HUES6 (cell line): ENCODE results near the gene PTPRD.

Source experiments
- H3K27ac ChIP-seq: 2 replicates; pipeline ENCODE4 v1.7.0; 2013; ENCODE audit warnings: low read depth, mild to moderate bottlenecking, low read length, inconsistent platforms
- H3K27me3 ChIP-seq: 2 replicates; pipeline ENCODE4 v1.6.1; 2013; ENCODE audit warnings: low read length; ENCODE audit not compliant: control insufficient read depth, insufficient read depth
- H3K36me3 ChIP-seq: 2 replicates; pipeline ENCODE4 v1.6.1; 2013; ENCODE audit warnings: low read length; ENCODE audit not compliant: control insufficient read depth, insufficient read depth
- H3K4me1 ChIP-seq: 2 replicates; pipeline ENCODE4 v1.6.1; 2013; ENCODE audit warnings: low read length; ENCODE audit not compliant: control insufficient read depth, insufficient read depth
- H3K4me3 ChIP-seq: 2 replicates; pipeline ENCODE4 v1.5.1; 2013; ENCODE audit warnings: low read depth, low read length
- H3K9ac ChIP-seq: one replicate; pipeline ENCODE4 v1.6.1; 2013; ENCODE audit warnings: mild to moderate bottlenecking, low read length
- H3K9me3 ChIP-seq: 2 replicates; pipeline ENCODE4 v1.6.1; 2013; ENCODE audit warnings: low read depth, low read length; ENCODE audit not compliant: control insufficient read depth, insufficient read depth

PTPRD gene

GRCh38 chr9:8736805-8737204 is 1876.0 kb downstream of the PTPRD start:
- Histone ChIP-seq H3K36me3 (no peaks in the 10 kb centered on the region), H3K27ac (no peak overlapping the region), H3K9ac (no peak overlapping the region), H3K27me3 (no peaks in the 10 kb centered on the region), H3K4me3 (no peak overlapping the region), H3K9me3 (no peaks in the 10 kb centered on the region; the same call in 1 of the 2 replicates), H3K4me1 (peaks cover 26% of the 10 kb centered on the region)

- Histone ChIP-seq H3K9me3 (no peaks in the 10 kb centered on the region; the same call in 1 of the 2 replicates), H3K27ac (no peak overlapping the region), H3K36me3 (no peaks in the 10 kb centered on the region), H3K27me3 (no peaks in the 10 kb centered on the region), H3K4me3 (no peak overlapping the region), H3K4me1 (peaks cover 26% of the 10 kb centered on the region), H3K9ac (no peak overlapping the region)
These were observed 1878.0 kb downstream of the PTPRD start for GRCh38 chr9:8734760-8735159.

DNA sequence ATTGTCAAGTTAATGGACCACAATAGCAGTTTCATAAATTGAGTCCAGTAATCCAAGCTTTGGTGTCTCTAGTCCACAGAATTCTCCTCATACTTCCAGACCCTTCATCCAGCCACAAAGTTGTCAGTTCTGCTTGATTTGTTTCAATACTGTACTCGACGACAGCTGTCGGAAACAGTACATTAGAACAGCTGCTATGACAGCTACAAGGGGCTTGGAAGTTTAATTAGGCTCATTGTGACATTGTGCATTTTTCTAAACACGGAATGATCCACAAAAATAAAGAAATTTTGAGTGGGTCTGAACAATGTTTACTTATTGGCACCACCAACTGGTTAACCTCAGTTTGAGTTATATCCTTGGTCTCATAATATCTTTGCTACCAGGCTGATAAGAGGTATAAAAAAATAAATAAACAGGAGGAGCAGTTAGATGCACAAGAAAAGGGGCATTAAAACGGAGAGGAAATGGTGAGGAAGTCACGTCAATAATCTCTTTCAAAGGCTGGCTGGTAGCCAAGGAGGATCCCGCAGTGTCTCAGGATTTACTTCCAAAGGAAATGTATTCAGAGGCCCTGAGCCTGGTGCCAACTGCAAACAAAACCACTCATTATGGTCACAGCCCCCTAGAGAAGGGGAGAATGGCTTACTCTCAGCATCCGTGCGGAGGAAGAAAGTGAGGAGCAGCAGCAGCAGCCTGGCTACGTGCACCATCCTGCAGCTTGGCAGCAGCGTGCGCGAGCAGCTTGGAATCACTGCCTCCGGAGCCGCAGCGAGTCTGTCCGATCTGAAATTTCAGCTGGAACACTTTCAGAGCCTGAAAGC is 1879.5 kb downstream of the PTPRD start:
- Histone ChIP-seq H3K4me3 (no peak overlapping the region), H3K4me1 (peaks cover 26% of the 10 kb centered on the region), H3K36me3 (no peaks in the 10 kb centered on the region), H3K9ac (no peak overlapping the region), H3K27ac (peak overlapping the region; percentile 50; the same call in 1 of the 2 replicates), H3K27me3 (no peaks in the 10 kb centered on the region), H3K9me3 (no peaks in the 10 kb centered on the region; the same call in 1 of the 2 replicates)

- H3K4me1 ChIP-seq = peaks cover 26% of the 10 kb centered on the region
- no peaks in the 10 kb centered on the region for H3K36me3 ChIP-seq
- no peaks in the 10 kb centered on the region; the same call in 1 of the 2 replicates for H3K9me3 ChIP-seq
- H3K27ac ChIP-seq = no peak overlapping the region
- no peak overlapping the region for H3K4me3 ChIP-seq
- H3K27me3 ChIP-seq = no peaks in the 10 kb centered on the region
- no peak overlapping the region for H3K9ac ChIP-seq
These were observed 1880.3 kb downstream of the PTPRD start for GRCh38 chr9:8732367-8733075.

GRCh38 chr9:8730618-8731017 is 1882.2 kb downstream of the PTPRD start:
- H3K27ac ChIP-seq = no peak overlapping the region
- no peaks in the 10 kb centered on the region for H3K36me3 ChIP-seq
- no peaks in the 10 kb centered on the region for H3K9me3 ChIP-seq
- no peaks in the 10 kb centered on the region for H3K27me3 ChIP-seq
- peaks cover 29% of the 10 kb centered on the region for H3K4me1 ChIP-seq
- H3K4me3 ChIP-seq = no peak overlapping the region
- no peak overlapping the region for H3K9ac ChIP-seq

DNA sequence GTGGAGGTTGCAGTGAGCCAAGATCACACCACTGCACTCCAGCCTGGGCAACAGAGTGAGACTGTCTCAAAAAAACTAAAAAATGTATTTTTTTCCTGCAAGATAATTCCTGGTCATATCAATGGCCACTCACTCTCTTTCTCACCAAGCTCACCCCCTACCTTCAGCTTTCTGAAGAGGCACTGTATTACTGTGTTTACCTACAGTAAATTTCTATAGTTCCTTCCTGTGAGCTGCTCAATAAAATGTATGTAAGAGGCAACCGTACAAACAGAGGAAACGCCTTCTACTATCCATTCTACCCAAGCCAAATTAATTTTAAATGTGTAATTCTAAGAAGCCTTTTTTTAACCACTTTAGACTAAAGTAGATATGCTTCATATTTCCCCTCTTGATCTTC is 1883.9 kb downstream of the PTPRD start:
- H3K27ac ChIP-seq = no peak overlapping the region
- H3K36me3 ChIP-seq = no peaks in the 10 kb centered on the region
- peaks cover 14% of the 10 kb centered on the region for H3K4me1 ChIP-seq
- H3K27me3 ChIP-seq = no peaks in the 10 kb centered on the region
- no peaks in the 10 kb centered on the region for H3K9me3 ChIP-seq
- H3K9ac ChIP-seq = no peak overlapping the region
- no peak overlapping the region for H3K4me3 ChIP-seq

DNA sequence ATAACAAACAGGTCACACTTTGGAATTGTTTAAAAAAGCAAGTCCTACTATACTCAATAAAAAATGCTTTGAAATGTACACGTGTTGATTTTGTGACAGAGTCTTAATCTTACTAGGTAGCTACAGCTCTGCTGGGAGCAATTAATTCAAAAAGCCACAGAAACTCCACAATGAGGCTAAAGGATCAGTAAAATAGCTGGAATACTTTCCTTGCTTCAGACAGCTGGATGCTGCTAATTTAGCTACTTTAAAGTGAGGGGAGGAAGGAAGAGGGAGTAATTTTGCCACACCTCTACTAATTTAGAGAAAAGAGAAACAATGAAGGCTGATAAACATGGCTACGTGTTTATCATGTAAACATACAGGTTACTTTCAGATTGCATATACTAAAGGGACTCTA is 1885.6 kb downstream of the PTPRD start:
- Histone ChIP-seq H3K4me3 (no peak overlapping the region), H3K27me3 (no peaks in the 10 kb centered on the region), H3K36me3 (no peaks in the 10 kb centered on the region), H3K4me1 (0 out of 2 replicates have a peak, but pooled peaks cover 3% of the 10 kb centered on the region), H3K9me3 (no peaks in the 10 kb centered on the region), H3K27ac (no peak overlapping the region), H3K9ac (no peak overlapping the region)

GRCh38 chr9:8726692-8727091 is 1886.1 kb downstream of the PTPRD start:
- Histone ChIP-seq H3K4me1 (0 out of 2 replicates have a peak, but pooled peaks cover 3% of the 10 kb centered on the region), H3K9ac (no peak overlapping the region), H3K36me3 (no peaks in the 10 kb centered on the region), H3K4me3 (no peak overlapping the region), H3K27me3 (no peaks in the 10 kb centered on the region), H3K27ac (no peak overlapping the region), H3K9me3 (no peaks in the 10 kb centered on the region)

GRCh38 chr9:8725635-8726034 is 1887.2 kb downstream of the PTPRD start:
- Histone ChIP-seq H3K9ac (no peak overlapping the region), H3K4me1 (0 out of 2 replicates have a peak, but pooled peaks cover 3% of the 10 kb centered on the region), H3K9me3 (no peaks in the 10 kb centered on the region), H3K27me3 (no peaks in the 10 kb centered on the region), H3K36me3 (no peaks in the 10 kb centered on the region), H3K4me3 (no peak overlapping the region), H3K27ac (no peak overlapping the region)

- Histone ChIP-seq H3K27me3 (no peaks in the 10 kb centered on the region), H3K9me3 (no peaks in the 10 kb centered on the region), H3K27ac (no peak overlapping the region), H3K9ac (no peak overlapping the region), H3K36me3 (no peaks in the 10 kb centered on the region), H3K4me3 (no peak overlapping the region), H3K4me1 (0 out of 2 replicates have a peak, but pooled peaks cover 3% of the 10 kb centered on the region)
These were observed 1888.4 kb downstream of the PTPRD start for GRCh38 chr9:8724284-8725018.
